Measurements from ENCODE around the gene C5orf46. TPM values are rescaled to one million over a fixed set of nuclear protein-coding genes. Genes with fewer than 3 reads are reported as not detected.

C5orf46 gene
- total and polyA plus RNA-seq, 2 of the 4 experiments (the other 2 are of a cell fraction), result 1.3 TPM; not detected in 1

GRCh38 chr5:147925020-147925419, 18.7 kb upstream of the C5orf46 start:
- Histone ChIP-seq H3K27ac (ENCODE audit: insufficient read depth, low read length) (no peak overlapping the region), H3K9ac (ENCODE audit: low read depth, low read length) (no peak overlapping the region), H4K5ac (ENCODE audit: low read depth, low read length) (no peak overlapping the region), H3K27me3 (ENCODE audit: control insufficient read depth, insufficient read depth, low read length) (no peaks in the 10 kb centered on the region), H3K36me3 (ENCODE audit: control insufficient read depth, insufficient read depth, low read length) (no peaks in the 10 kb centered on the region), H3K4me3 (ENCODE audit: insufficient read depth, low read depth, low read length) (no peak overlapping the region), H2AFZ (replicated peaks; ENCODE audit: low read length, poor library complexity) (no peak overlapping the region), H3K4ac (ENCODE audit: low read depth, low read length) (no peak overlapping the region), H3K18ac (ENCODE audit: low read depth, low read length) (no peak overlapping the region), H3K9me1 (ENCODE audit: insufficient read depth, low read length) (no peaks in the 10 kb centered on the region), H2AK5ac (ENCODE audit: low read depth, low read length) (no peak overlapping the region), H3K14ac (replicated peaks; ENCODE audit: low read depth, low read length) (no peak overlapping the region), H2BK20ac (ENCODE audit: low read depth, low read length) (no peak overlapping the region), H2BK15ac (ENCODE audit: low read depth, low read length) (no peak overlapping the region), H2BK120ac (ENCODE audit: low read depth, low read length) (no peak overlapping the region), H2BK5ac (ENCODE audit: low read depth, low read length, poor library complexity, severe bottlenecking) (no peak overlapping the region), H3K4me1 (ENCODE audit: control insufficient read depth, insufficient read depth, low read length) (no peaks in the 10 kb centered on the region), H2AK9ac (replicated peaks; ENCODE audit: low read depth, low read length, poor library complexity) (no peak overlapping the region), H3K4me2 (ENCODE audit: low read depth, low read length) (no peak overlapping the region), H4K8ac (ENCODE audit: low read depth in 2 of 2, low read length in 2 of 2) (no peak overlapping the region), H3K9me3 (ENCODE audit: control insufficient read depth, insufficient read depth, low read length) (no peaks in the 10 kb centered on the region), H3K79me1 (ENCODE audit: low read depth in 1 of 2, low read length in 2 of 2) (no peaks in the 10 kb centered on the region), H3K56ac (ENCODE audit: extremely low read depth, insufficient read depth, low read length) (no peak overlapping the region), H4K91ac (ENCODE audit: insufficient read depth, low read depth, low read length) (no peak overlapping the region), H4K20me1 (ENCODE audit: insufficient read depth, low read length) (no peaks in the 10 kb centered on the region), H3K23ac (ENCODE audit: low read depth, low read length) (no peak overlapping the region)
- intact Hi-C loops (cut with micrococcal nuclease) (no loop called here), dilution Hi-C loops (cut with HindIII; ENCODE audit: low sequenced_read_pairs, unreplicated experiment) (no loop called here), in situ Hi-C loops (cut with MboI; ENCODE audit: low sequenced_read_pairs) (no loop called here)
- ChIA-PET POLR2A (ENCODE audit: unreplicated experiment) (no interaction called here), CTCF (interaction anchor here (1.4 kb wide), 1 partner anchor 102 kb away, joined by 4 read pairs; no protein-coding TSS in a partner anchor)
- 60% methylated on average over 1 of the region's 4 CpGs; no CpG with 5 or more reads in 1 of the 2 experiments for WGBS, 2 experiments (ENCODE audit: extremely low coverage in 2 of 2, insufficient read length in 1 of 2)
- DNase-seq (no peak), ATAC-seq (ENCODE audit: low read depth) (no peak)
- no TSS peak for BruUV-seq (replicated peaks)
- TF ChIP-seq POLR2A (IDR thresholded peaks at IDR 0.05; ENCODE audit: low read depth, low read length), result no peak
- no peak for TF ChIP-seq RAD21 (IDR thresholded peaks at IDR 0.05; ENCODE audit: low read length)
- no peak for TF ChIP-seq RFX5 (IDR thresholded peaks at IDR 0.05; ENCODE audit: low read depth, low read length)

Measured in IMR-90 (cell line).